Gastrocnemius medialis (tissue), 4 donors: ENCODE data around the gene MRPS2. TPM values are rescaled to one million over a fixed set of nuclear protein-coding genes. Genes with fewer than 3 reads are reported as not detected.

Source experiments
- ATAC-seq, 2 donors: fragments of 150-250 bp; one replicate each; pipeline ENCODE4 v1.9.1; 2016
- DNase-seq, 2 donors: peaks; one replicate each; pipeline ENCODE4 v3.0.0-alpha.2; 2019
- H3K27ac ChIP-seq, 4 donors: fragments of 200-600 bp; sonication (generic); 1 replicate in 1 of 4; 2 replicates in 3 of 4; pipeline ENCODE4 v1.5.1; 2016 to 2018; ENCODE audit warnings: mild to moderate bottlenecking in 2 of 4, moderate library complexity in 1 of 4
- H3K27me3 ChIP-seq, 3 donors: fragments of 200-600 bp; sonication (generic) in 2 of 3; 1 replicate in 1 of 3; 2 replicates in 2 of 3; pipeline versions ENCODE4 v1.5.1 to v1.6.0; 2016 to 2019; ENCODE audit warnings: mild to moderate bottlenecking in 1 of 3, moderate library complexity in 1 of 3
- H3K36me3 ChIP-seq, 2 donors: fragments of 200-600 bp; sonication (generic) in 1 of 2; one replicate each; pipeline ENCODE4 v1.5.1; 2017 to 2018
- H3K4me1 ChIP-seq, 2 donors: fragments of 200-600 bp; sonication (generic) in 1 of 2; one replicate each; pipeline ENCODE4 v1.5.1; 2016 to 2017; ENCODE audit warnings: mild to moderate bottlenecking in 2 of 2
- H3K4me3 ChIP-seq, 4 donors: fragments of 200-600 bp; sonication (generic) in 3 of 4; 1 replicate in 1 of 4; 2 replicates in 3 of 4; pipeline ENCODE4 v1.5.1; 2016 to 2019; ENCODE audit warnings: mild to moderate bottlenecking in 2 of 4
- H3K9me3 ChIP-seq, 3 donors: fragments of 200-600 bp; sonication (generic) in 2 of 3; 1 replicate in 1 of 3; 2 replicates in 2 of 3; pipeline ENCODE4 v1.5.1; 2016 to 2019
- POLR2A ChIP-seq, 2 donors: fragments of 450-650 bp; IDR thresholded peaks; one replicate each; pipeline ENCODE4 v1.6.1; 2017; ENCODE audit warnings: antibody characterized with exemption in 2 of 2, mild to moderate bottlenecking in 2 of 2, moderate library complexity in 2 of 2
- in situ Hi-C, 4 donors: fragments of 200-750 bp; cut with MboI; loops; one replicate each; pipeline versions ENCODE4 v1.15.0 to v1.8.0; 2017; ENCODE audit warnings: low sequenced_read_pairs in 4 of 4
- intact Hi-C: fragments of 100-400 bp; cut with DNase I; formaldehyde crosslinking; loops from one replicate; pipeline ENCODE4 v1.15.1; 2023; ENCODE audit warnings: low total_unique reads
- total RNA-seq, 4 donors: library from RNA; depleted of rRNA; stranded (reverse); fragments of >200 nt; gene quantifications; one replicate each; pipeline versions ENCODE4 v1.1.0 to v1.2.3, GENCODE V29; 2016
- TF ChIP-seq, protein P1 (sequence below), 5 experiments: fragments of 450-650 bp in 3 of 5; fragments of 200-600 bp in 2 of 5; sonication (generic) in 2 of 5; IDR thresholded peaks in 4 of 5; conservative IDR thresholded peaks in 1 of 5; 1 replicate in 4 of 5; 2 replicates in 1 of 5; pipeline ENCODE4 v1.5.1; 2016 to 2019; ENCODE audit warnings: antibody characterized with exemption in 5 of 5, mild to moderate bottlenecking in 3 of 5, moderate library complexity in 3 of 5

Gene MRPS2
- total RNA-seq, 4 donors from 2014 or later, result 48.8 to 108 (median 69.5) TPM

DNA sequence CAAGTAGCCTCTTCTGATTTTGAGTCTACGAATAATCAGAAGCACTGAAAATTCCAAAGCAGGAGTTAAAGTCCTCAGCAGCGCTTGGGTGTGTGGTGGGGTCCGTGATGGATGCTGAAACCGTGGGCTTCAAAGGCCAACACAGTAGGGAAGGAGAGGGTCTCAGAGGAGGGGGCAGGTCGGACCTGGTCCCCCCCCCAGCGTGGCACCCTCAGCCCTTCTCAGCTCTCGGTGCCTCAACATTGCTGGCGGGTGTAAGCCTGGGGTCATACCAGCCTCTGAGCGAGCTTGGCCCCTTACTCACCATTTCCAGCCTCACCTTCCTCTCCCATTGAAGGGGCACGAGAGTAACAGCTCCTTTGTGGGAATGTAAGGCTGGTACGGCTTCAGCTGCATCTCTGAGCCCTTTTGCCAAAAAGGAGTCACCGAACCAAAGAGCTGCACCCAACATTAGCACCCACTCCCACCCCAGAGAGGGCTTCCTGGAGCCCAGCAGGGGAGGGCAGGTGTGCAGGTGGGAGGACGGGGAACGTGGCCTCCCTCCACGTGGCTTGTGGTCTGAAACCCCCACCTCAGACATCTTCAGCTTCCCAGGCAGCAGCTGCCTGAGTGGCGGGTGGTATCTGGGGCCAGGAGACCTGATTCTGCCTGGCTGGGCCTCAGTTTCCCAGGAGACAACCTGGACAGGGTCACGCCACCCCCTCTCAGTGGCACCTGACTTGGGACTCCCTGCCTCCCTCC, 14.0 kb downstream of the MRPS2 start:
- DNase-seq (no peak), ATAC-seq (no peak)
- in situ Hi-C loops (no loop called here), intact Hi-C loops (no loop called here)
- no peaks in the 10 kb centered on the region for H3K36me3 ChIP-seq
- H3K4me3 ChIP-seq, result no peak overlapping the region
- H3K4me1 ChIP-seq, result no peaks in the 10 kb centered on the region
- peaks cover 0 to 2% (median 0%) of the 10 kb centered on the region in 3 donors for H3K27me3 ChIP-seq
- H3K27ac ChIP-seq, result no peak overlapping the region
- TF ChIP-seq, protein P1, sequence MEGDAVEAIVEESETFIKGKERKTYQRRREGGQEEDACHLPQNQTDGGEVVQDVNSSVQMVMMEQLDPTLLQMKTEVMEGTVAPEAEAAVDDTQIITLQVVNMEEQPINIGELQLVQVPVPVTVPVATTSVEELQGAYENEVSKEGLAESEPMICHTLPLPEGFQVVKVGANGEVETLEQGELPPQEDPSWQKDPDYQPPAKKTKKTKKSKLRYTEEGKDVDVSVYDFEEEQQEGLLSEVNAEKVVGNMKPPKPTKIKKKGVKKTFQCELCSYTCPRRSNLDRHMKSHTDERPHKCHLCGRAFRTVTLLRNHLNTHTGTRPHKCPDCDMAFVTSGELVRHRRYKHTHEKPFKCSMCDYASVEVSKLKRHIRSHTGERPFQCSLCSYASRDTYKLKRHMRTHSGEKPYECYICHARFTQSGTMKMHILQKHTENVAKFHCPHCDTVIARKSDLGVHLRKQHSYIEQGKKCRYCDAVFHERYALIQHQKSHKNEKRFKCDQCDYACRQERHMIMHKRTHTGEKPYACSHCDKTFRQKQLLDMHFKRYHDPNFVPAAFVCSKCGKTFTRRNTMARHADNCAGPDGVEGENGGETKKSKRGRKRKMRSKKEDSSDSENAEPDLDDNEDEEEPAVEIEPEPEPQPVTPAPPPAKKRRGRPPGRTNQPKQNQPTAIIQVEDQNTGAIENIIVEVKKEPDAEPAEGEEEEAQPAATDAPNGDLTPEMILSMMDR (IDR thresholded peaks at IDR 0.05 in 4 of 5, conservative IDR thresholded peaks at IDR 0.05 in 1 of 5), result no peak
- H3K9me3 ChIP-seq, result no peaks in the 10 kb centered on the region

DNA sequence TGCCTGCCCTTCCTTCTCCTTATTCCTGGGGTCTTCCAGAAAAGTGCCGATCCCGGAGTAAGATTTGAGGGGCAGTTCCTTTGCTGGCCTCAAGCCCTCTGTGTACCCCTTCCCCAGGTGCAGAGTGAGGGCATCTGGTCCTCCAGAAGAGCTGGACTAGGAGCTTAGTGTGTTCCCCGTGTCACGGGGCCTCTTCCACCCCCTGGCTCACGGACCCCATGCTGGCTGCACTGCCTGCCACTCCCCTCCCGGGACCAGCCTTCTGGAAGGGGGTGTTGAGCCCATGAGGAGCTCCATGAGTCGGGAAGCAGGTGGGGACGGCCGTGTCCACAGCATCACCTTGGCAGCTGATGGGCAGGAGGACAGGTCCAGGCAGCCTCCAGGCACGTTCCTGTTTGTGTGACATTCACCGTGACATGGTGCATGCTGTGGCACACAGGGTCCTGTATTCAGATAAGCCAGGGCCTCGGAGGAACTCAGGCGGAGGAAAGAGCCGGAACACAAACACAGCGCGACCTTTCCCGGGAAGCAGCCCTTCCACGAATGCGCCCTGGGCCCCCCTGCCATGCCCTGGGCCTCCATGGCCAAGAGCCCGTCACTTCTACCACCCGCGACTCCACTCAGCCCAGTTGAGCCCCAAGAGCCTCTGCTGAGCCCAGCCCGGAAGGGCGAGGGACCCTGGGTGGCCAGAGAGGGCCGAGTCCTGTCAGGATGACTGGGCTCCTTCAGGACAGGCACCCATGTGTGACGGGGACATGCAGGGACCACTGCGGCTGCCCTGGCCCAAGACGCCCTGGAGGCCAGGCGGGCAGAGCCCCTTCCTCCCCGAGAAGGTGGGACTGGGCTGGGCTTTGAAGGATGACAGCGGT, 14.8 kb downstream of the MRPS2 start:
- no peak for TF ChIP-seq POLR2A (IDR thresholded peaks at IDR 0.05)
- TF ChIP-seq, protein P1 (IDR thresholded peaks at IDR 0.05 in 4 of 5, conservative IDR thresholded peaks at IDR 0.05 in 1 of 5), result no peak
- in situ Hi-C loops (no loop called here), intact Hi-C loops (no loop called here)
- ATAC-seq (no peak), DNase-seq (no peak)
- Histone ChIP-seq H3K27me3 (peaks cover 0 to 2% (median 0%) of the 10 kb centered on the region in 3 donors), H3K4me1 (no peaks in the 10 kb centered on the region), H3K36me3 (no peaks in the 10 kb centered on the region), H3K9me3 (no peaks in the 10 kb centered on the region), H3K4me3 (no peak overlapping the region), H3K27ac (no peak overlapping the region)

DNA sequence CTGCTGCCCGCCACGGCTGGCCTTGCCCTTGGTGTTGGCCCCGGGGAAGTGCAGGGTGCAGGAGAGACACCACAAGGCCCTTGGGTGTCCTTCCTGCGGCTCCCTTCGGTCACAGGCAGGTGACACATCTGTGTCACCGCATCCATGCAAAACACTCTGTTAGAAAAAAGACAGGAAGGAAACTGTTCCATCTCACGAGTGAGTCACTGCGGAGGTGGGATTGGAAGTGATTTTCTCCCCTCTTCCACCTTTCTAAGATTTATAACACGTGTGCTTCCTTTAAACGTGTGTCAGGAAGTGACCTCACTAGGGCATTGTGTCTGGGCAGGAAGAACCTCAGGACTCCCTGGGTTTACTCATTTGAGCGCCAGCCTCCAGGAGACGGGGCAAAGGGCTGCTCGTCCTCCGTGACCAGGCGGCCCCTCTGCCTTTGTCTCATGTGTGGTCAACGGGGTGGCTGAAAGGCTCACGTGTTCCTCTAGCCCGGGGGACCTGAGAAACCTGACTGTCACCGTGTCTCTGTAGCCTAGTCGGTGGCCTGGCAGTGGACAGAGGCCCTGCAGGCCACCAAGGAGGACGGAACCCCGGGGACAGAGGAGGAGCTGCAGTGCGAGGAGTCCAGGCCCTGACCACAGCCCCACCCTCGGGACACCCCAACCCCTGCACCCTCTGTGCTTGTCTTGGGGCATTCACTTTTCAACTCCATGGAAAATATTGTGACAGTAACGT, 15.8 kb downstream of the MRPS2 start:
- intact Hi-C loops (no loop called here), in situ Hi-C loops (no loop called here)
- ATAC-seq, result no peak
- Histone ChIP-seq H3K9me3 (no peaks in the 10 kb centered on the region), H3K4me1 (no peaks in the 10 kb centered on the region), H3K27ac (no peak overlapping the region), H3K27me3 (peaks cover 0 to 2% (median 0%) of the 10 kb centered on the region in 3 donors), H3K4me3 (no peak overlapping the region), H3K36me3 (no peaks in the 10 kb centered on the region)
- TF ChIP-seq, protein P1 (IDR thresholded peaks at IDR 0.05 in 4 of 5, conservative IDR thresholded peaks at IDR 0.05 in 1 of 5), result no peak
- no peak for TF ChIP-seq POLR2A (IDR thresholded peaks at IDR 0.05)
- DNase-seq, result no peak

DNA sequence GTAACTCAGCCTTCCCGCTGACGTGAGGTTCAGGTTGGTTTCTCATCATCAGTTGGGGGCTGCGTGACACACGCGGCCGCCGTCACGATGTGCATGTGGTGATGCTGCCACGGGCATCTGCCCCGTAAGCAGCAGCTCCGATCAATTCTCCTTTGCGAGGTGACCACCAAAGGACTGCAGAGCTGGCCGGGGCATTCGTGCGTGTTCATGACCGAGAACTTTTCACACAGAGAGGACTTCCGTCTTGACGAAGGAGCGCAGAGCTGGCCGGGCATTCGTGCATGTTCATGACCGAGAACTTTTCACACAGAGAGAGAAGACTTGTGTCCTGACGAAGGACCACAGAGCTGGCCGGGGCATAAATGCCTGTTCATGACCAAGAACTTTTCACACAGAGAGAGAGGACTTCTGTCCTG, 16.9 kb downstream of the MRPS2 start:
- no peak overlapping the region for H3K4me3 ChIP-seq
- no peaks in the 10 kb centered on the region for H3K9me3 ChIP-seq
- H3K36me3 ChIP-seq, result no peaks in the 10 kb centered on the region
- in situ Hi-C loops (no loop called here), intact Hi-C loops (no loop called here)
- no peak overlapping the region for H3K27ac ChIP-seq
- no peak for DNase-seq
- ATAC-seq, result no peak
- peaks cover 0 to 4% (median 0%) of the 10 kb centered on the region in 3 donors for H3K27me3 ChIP-seq
- H3K4me1 ChIP-seq, result no peaks in the 10 kb centered on the region
- TF ChIP-seq POLR2A (IDR thresholded peaks at IDR 0.05), result no peak
- TF ChIP-seq, protein P1 (IDR thresholded peaks at IDR 0.05 in 4 of 5, conservative IDR thresholded peaks at IDR 0.05 in 1 of 5), result no peak
